Measurements from ENCODE around the gene PDLIM5.

The PDLIM5 gene

DNA sequence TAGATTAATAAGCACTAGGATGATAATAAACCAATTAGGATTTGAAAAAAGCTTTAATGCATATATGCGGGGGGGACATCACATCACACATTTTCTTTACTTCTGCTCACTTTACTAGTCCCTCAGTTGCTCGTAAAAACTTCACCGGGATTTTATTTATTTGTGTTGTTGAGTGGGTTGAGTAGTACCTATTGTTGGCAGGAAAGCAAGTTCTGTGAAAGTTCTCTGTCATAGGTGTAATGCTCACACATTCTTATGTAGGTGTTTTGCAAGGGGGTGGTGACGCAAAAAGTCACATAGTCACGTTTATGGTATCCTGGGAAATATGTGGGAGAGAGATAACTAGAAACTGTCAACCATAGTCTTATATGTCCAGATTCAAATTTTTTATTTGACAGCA lies 65.3 kb downstream of the PDLIM5 start:
- no peak for DNase-seq (ENCODE audit: low spot score)
- TF ChIP-seq, protein P1, sequence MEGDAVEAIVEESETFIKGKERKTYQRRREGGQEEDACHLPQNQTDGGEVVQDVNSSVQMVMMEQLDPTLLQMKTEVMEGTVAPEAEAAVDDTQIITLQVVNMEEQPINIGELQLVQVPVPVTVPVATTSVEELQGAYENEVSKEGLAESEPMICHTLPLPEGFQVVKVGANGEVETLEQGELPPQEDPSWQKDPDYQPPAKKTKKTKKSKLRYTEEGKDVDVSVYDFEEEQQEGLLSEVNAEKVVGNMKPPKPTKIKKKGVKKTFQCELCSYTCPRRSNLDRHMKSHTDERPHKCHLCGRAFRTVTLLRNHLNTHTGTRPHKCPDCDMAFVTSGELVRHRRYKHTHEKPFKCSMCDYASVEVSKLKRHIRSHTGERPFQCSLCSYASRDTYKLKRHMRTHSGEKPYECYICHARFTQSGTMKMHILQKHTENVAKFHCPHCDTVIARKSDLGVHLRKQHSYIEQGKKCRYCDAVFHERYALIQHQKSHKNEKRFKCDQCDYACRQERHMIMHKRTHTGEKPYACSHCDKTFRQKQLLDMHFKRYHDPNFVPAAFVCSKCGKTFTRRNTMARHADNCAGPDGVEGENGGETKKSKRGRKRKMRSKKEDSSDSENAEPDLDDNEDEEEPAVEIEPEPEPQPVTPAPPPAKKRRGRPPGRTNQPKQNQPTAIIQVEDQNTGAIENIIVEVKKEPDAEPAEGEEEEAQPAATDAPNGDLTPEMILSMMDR (IDR thresholded peaks at IDR 0.05; ENCODE audit: extremely low read depth, missing control alignments) = no peak

GRCh38 chr4:94517492-94517891 lies 65.8 kb downstream of the PDLIM5 start:
- TF ChIP-seq, protein P1 (IDR thresholded peaks at IDR 0.05; ENCODE audit: extremely low read depth, missing control alignments) = no peak
- DNase-seq (ENCODE audit: low spot score) = no peak

DNA sequence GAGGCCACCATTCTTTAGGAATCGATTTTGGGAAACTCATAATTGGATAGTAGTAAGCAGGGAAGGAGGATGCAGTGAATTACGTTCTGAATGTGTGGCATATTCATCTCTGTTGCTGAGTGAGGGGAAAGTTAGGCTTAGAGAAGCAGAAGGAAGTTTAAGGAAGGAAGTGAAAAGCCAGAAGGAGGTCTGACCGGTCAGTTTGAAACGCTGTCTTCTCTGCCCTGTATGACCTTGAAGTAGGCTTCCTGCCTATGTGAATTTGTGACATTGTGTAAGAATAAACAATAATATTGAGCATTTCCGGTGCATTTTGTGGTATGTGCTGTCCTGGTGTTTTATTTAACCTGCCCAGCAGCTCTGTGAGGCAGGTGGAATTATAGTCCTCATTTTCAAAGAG lies 67.3 kb downstream of the PDLIM5 start:
- TF ChIP-seq, protein P1 (IDR thresholded peaks at IDR 0.05; ENCODE audit: extremely low read depth, missing control alignments) = no peak
- DNase-seq (ENCODE audit: low spot score) = no peak

- TF ChIP-seq, protein P1 (IDR thresholded peaks at IDR 0.05; ENCODE audit: extremely low read depth, missing control alignments) = no peak
- DNase-seq (ENCODE audit: low spot score) = no peak
These were observed 68.4 kb downstream of the PDLIM5 start for GRCh38 chr4:94519925-94520789.

DNA sequence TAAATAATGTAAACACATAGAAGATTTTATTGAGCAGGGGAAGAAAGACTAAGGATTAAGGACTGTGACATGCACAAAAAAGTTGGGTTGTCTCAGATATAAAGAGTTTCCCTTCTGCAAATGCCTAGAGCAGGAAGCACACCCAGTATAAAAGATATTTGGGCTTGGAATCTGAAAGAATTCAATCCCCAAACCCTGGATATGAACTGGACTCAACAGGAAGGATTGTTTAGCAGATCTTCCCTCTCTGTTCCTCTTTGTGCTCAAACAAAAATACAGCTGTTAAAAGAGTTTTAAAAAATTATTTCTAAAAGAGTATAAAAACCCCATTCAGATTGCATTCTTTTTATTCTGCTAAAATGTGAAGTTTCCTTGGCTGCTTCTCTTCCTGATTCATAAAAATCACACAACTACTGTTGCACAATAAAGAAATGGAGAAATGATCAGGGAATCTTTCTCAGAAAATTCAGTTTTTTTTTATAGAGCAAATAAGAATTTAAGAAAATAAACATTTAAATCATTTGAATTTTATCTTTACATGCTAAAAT lies 71.4 kb downstream of the PDLIM5 start:
- TF ChIP-seq, protein P1 (IDR thresholded peaks at IDR 0.05; ENCODE audit: extremely low read depth, missing control alignments) = no peak
- DNase-seq (ENCODE audit: low spot score) = no peak

DNA sequence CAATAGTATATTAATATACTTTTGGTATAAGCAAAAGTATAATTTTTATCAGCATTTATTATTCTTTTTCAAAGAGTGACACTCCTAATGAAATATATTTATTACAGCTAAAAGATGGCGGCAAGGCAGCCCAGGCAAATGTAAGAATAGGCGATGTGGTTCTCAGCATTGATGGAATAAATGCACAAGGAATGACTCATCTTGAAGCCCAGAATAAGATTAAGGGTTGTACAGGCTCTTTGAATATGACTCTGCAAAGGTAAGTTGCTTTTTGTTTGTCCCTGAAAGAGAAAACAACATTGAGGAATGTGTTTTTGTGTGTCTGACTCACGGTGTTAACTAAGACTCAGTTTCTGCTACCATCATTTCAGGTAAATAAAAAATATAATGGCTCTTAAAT lies 71.9 kb downstream of the PDLIM5 start:
- TF ChIP-seq, protein P1 (IDR thresholded peaks at IDR 0.05; ENCODE audit: extremely low read depth, missing control alignments) = no peak
- no peak for DNase-seq (ENCODE audit: low spot score)

- TF ChIP-seq, protein P1 (IDR thresholded peaks at IDR 0.05; ENCODE audit: extremely low read depth, missing control alignments) = no peak
These were observed 74.4 kb downstream of the PDLIM5 start for GRCh38 chr4:94525993-94526728.

More at GRCh38 chr4:94525993-94526728, 74.4 kb downstream of the PDLIM5 start:
- peak; percentile 10 for DNase-seq (ENCODE audit: low spot score)
